Neural crest cell (in vitro differentiated cells): ENCODE data around the gene UBE2E3. TPM values are rescaled to one million over a fixed set of nuclear protein-coding genes. Genes with fewer than 3 reads are reported as not detected.

Experiments
- DNase-seq: peaks from one replicate; pipeline ENCODE4 v3.0.0; 2021; ENCODE audit warnings: low read depth, mixed read lengths, low spot score
- H3K27ac Mint-ChIP-seq: one replicate; pipeline ENCODE4 v1.8.0; 2021; ENCODE audit warnings: mild to moderate bottlenecking, mixed read lengths; ENCODE audit not compliant: unreplicated experiment
- H3K27me3 Mint-ChIP-seq: 2 replicates; pipeline ENCODE4 v1.8.0; 2021; ENCODE audit warnings: low read depth, mild to moderate bottlenecking, mixed read lengths
- H3K36me3 Mint-ChIP-seq: 2 replicates; pipeline ENCODE4 v1.8.0; 2021; ENCODE audit warnings: low read depth, mild to moderate bottlenecking, mixed read lengths
- H3K4me1 Mint-ChIP-seq: 2 replicates; pipeline ENCODE4 v1.8.0; 2021; ENCODE audit warnings: mixed read lengths
- H3K4me3 Mint-ChIP-seq: one replicate; pipeline ENCODE4 v1.8.0; 2021; ENCODE audit warnings: mild to moderate bottlenecking, mixed read lengths
- H3K9me3 Mint-ChIP-seq: 2 replicates; pipeline ENCODE4 v1.8.0; 2021; ENCODE audit warnings: mixed read lengths
- total RNA-seq: library from RNA; stranded (reverse); gene quantifications from 2 replicates; pipeline ENCODE4 v1.2.1, GENCODE V29; 2021
- TF ChIP-seq, protein P1 (sequence below): fragments of 200-600 bp; sonication (generic); conservative IDR thresholded peaks from 2 replicates; pipeline ENCODE4 v1.5.0; 2021; ENCODE audit warnings: antibody characterized with exemption, mild to moderate bottlenecking

Gene UBE2E3
- total RNA-seq, 1 donor from 2014 or later, result 228 TPM

- no peaks in the 10 kb centered on the region for H3K9me3 Mint-ChIP-seq
- TF ChIP-seq, protein P1, sequence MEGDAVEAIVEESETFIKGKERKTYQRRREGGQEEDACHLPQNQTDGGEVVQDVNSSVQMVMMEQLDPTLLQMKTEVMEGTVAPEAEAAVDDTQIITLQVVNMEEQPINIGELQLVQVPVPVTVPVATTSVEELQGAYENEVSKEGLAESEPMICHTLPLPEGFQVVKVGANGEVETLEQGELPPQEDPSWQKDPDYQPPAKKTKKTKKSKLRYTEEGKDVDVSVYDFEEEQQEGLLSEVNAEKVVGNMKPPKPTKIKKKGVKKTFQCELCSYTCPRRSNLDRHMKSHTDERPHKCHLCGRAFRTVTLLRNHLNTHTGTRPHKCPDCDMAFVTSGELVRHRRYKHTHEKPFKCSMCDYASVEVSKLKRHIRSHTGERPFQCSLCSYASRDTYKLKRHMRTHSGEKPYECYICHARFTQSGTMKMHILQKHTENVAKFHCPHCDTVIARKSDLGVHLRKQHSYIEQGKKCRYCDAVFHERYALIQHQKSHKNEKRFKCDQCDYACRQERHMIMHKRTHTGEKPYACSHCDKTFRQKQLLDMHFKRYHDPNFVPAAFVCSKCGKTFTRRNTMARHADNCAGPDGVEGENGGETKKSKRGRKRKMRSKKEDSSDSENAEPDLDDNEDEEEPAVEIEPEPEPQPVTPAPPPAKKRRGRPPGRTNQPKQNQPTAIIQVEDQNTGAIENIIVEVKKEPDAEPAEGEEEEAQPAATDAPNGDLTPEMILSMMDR, result no peak
- DNase-seq, result no peak
- no peaks in the 10 kb centered on the region for H3K36me3 Mint-ChIP-seq
- H3K4me1 Mint-ChIP-seq, result peaks cover 10% of the 10 kb centered on the region
- H3K4me3 Mint-ChIP-seq, result no peak overlapping the region
- H3K27ac Mint-ChIP-seq, result no peak overlapping the region
- H3K27me3 Mint-ChIP-seq, result no peaks in the 10 kb centered on the region
Observed at GRCh38 chr2:180943275-180943674, 37.1 kb upstream of the UBE2E3 start.

DNA sequence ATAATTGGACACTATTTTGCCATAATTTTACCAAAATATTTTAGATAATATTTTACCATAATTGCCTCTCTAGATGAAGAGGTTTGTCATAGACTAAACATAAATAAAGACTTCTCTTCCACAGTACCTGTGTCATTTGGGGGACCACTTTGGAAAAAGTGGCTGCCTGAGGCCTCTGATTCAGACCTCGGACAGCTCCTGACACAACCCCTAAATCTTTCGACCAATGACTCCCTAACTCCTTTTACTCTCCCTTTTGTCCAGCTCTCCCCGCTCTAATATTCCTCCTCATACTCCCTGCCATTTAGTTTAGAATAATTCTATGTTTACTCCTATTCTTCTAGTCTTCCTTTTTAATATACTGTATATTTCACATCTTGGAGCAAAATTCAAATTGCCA is 36.0 kb upstream of the UBE2E3 start:
- H3K27ac Mint-ChIP-seq, result no peak overlapping the region
- TF ChIP-seq, protein P1, result no peak
- H3K4me1 Mint-ChIP-seq, result peaks cover 10% of the 10 kb centered on the region
- no peaks in the 10 kb centered on the region for H3K9me3 Mint-ChIP-seq
- no peaks in the 10 kb centered on the region for H3K36me3 Mint-ChIP-seq
- no peak overlapping the region for H3K4me3 Mint-ChIP-seq
- H3K27me3 Mint-ChIP-seq, result no peaks in the 10 kb centered on the region
- no peak for DNase-seq

GRCh38 chr2:180947208-180947689 is 33.2 kb upstream of the UBE2E3 start:
- TF ChIP-seq, protein P1, result no peak
- Mint-ChIP-seq H3K36me3 (no peaks in the 10 kb centered on the region), H3K27me3 (no peaks in the 10 kb centered on the region), H3K4me1 (peaks cover 10% of the 10 kb centered on the region), H3K9me3 (no peaks in the 10 kb centered on the region), H3K4me3 (no peak overlapping the region), H3K27ac (no peak overlapping the region)
- no peak for DNase-seq

DNA sequence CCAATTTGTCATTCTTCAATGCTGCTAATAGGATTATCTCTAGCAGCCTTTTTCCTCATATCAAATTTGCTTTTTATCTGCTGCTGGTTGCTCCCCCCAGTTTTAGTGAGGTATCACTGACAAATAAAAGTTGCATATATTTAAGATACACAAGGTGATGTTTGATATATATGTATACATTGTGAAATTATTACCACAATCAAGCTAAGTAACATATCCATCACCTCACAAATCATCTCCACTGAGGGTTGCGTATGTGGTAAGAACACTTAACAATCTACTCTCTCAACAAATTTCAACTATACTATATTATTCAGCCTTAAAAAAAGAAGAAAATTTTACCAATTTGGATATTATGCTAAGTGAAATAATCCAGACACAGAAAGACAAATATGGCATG is 30.5 kb upstream of the UBE2E3 start:
- TF ChIP-seq, protein P1, result no peak
- DNase-seq, result no peak
- Mint-ChIP-seq H3K4me1 (no peaks in the 10 kb centered on the region), H3K36me3 (no peaks in the 10 kb centered on the region), H3K27me3 (no peaks in the 10 kb centered on the region), H3K9me3 (no peaks in the 10 kb centered on the region), H3K4me3 (no peak overlapping the region), H3K27ac (no peak overlapping the region)

DNA sequence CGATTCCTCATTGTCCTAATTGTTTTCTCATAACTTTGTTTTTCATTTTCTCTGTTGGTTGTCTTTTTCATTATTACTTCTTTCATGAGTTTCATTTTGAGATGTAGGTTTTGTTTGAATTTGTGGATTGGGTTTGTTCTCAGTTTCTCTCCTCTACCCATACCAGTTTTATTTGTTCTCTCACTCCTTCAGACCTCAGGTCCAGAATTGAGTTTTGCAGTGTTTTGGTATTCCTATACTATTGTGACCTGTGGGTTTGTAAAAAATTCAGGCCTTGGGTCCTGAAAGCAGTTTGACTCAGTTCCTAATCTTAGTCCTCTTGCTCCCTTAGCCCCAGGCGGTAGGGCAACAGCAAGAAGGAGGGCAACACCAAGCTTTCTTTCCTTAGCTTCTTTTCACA is 28.3 kb upstream of the UBE2E3 start:
- Mint-ChIP-seq H3K4me3 (no peak overlapping the region), H3K9me3 (no peaks in the 10 kb centered on the region), H3K27ac (no peak overlapping the region), H3K36me3 (no peaks in the 10 kb centered on the region), H3K4me1 (no peaks in the 10 kb centered on the region), H3K27me3 (no peaks in the 10 kb centered on the region)
- TF ChIP-seq, protein P1, result no peak
- DNase-seq, result no peak
